ENCODE results near the gene SIT1.

DNA sequence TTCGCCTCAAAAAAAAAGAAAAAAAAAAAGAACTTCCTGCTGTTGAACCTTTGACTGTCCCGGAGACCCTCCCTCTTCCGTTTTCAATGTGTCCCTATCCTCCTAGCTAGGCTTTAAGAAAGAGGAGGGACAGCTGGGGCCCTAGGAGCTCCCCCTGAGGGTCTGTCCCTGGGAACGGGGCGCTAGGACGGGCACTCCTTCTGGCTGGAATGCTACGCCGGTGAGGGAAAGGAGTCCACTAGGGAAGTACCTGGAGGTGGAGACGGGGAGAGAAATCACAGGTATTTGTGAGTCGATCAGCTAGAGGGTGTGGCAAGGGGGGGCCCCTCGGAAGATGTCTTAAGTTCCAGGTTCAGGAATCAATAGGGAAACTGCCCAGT is 4.6 kb downstream of the SIT1 start:
- TF ChIP-seq, protein P1, sequence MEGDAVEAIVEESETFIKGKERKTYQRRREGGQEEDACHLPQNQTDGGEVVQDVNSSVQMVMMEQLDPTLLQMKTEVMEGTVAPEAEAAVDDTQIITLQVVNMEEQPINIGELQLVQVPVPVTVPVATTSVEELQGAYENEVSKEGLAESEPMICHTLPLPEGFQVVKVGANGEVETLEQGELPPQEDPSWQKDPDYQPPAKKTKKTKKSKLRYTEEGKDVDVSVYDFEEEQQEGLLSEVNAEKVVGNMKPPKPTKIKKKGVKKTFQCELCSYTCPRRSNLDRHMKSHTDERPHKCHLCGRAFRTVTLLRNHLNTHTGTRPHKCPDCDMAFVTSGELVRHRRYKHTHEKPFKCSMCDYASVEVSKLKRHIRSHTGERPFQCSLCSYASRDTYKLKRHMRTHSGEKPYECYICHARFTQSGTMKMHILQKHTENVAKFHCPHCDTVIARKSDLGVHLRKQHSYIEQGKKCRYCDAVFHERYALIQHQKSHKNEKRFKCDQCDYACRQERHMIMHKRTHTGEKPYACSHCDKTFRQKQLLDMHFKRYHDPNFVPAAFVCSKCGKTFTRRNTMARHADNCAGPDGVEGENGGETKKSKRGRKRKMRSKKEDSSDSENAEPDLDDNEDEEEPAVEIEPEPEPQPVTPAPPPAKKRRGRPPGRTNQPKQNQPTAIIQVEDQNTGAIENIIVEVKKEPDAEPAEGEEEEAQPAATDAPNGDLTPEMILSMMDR (conservative IDR thresholded peaks at IDR 0.05; ENCODE audit: low read length) = no peak
- no peak for TF ChIP-seq EZH2phosphoT487 (IDR thresholded peaks at IDR 0.05; ENCODE audit: borderline replicate concordance, low read depth, low read length)

All from OCI-LY7 (cell line).